HG03342 (cell line): ENCODE measurements around the gene SIGLEC11.

ENCODE experiments used
- ATAC-seq: cut with Tn5 transposase; IDR thresholded peaks from one replicate; pipeline ENCODE4 v1.9.1; 2021; ENCODE audit warnings: mild to moderate bottlenecking, moderate library complexity; ENCODE audit not compliant: unreplicated experiment

SIGLEC11 gene

GRCh38 chr19:49907745-49908446, 53.1 kb downstream of the SIGLEC11 start:
- ATAC-seq, result peak; percentile 47

- ATAC-seq, result no peak
These were observed 54.0 kb downstream of the SIGLEC11 start for GRCh38 chr19:49906879-49907564.

GRCh38 chr19:49904136-49904535, 56.8 kb downstream of the SIGLEC11 start:
- ATAC-seq, result no peak
